DMS153 treated with DMSO at 0.1 percent for 48 hours (cell line): ENCODE measurements around the gene TCFL5.
A peak's percentile ranks its signal among the peaks of the same experiment; 100 is the strongest.

Source experiments
- DNase-seq: peaks from one replicate; lab custom pipeline; 2025; ENCODE audit not compliant: unreplicated experiment; lab: John Stamatoyannopoulos, UW

TCFL5 gene

DNA sequence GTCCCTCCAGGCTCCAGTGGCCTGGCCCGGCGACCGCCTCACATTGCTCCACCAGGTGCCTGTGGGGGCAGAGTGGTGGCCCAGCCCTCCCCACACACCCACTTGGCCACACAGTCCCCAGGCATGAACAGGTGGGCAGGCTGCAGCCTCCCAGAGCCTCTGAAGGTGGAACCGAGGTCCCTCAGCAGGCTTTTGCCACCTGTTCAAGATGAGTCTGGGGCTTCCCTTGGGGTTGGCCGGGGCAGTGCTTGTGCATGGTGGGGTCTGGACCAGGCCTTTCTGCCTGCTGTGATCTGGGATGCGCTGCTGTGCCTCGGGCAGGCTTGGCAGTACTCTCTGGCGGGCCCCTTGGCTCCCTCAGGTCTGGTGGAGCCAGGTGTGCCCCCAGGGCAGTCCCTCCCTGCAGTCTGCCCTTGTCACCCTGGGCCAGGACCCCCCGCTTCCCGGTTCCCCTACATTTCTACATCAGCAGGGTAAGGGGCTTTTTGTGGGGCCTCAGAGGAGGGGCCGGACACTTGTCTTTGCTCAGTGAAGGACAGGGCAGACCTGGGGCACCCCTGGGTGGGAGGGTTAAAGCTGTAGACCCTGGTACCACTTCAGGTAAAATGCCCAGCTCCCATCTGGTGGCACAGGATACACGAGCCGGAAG, 47.4 kb downstream of the TCFL5 start:
- no peak for DNase-seq

DNA sequence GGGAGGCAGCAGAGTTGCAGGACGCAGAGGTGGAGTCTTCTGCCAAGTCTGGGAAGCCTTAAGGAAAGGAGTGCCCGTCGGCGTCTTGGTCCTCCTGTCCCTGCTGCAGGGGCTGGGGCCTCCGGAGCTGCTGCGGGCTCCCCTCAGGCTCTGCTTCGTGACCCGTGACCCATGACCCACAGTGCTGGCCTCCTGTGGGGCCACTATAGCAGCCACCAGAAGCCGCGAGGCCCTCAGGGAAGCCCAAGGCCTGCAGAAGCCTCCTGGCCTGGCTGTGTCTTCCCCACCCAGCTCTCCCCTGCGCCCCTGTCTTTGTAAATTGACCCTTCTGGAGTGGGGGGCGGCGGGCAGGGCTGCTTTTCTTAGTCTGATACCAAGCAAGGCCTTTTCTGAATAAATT, 48.0 kb downstream of the TCFL5 start:
- no peak for DNase-seq

DNA sequence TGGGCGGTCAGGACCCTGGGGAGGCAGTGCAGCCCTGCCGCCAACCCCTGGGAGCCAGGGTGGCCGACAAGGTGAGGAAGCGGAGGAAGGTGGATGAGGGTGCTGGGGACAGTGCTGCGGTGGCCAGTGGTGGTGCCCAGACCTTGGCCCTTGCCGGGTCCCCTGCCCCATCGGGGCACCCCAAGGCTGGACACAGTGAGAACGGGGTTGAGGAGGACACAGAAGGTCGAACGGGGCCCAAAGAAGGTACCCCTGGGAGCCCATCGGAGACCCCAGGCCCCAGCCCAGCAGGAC, 48.8 kb downstream of the TCFL5 start:
- DNase-seq = no peak

DNA sequence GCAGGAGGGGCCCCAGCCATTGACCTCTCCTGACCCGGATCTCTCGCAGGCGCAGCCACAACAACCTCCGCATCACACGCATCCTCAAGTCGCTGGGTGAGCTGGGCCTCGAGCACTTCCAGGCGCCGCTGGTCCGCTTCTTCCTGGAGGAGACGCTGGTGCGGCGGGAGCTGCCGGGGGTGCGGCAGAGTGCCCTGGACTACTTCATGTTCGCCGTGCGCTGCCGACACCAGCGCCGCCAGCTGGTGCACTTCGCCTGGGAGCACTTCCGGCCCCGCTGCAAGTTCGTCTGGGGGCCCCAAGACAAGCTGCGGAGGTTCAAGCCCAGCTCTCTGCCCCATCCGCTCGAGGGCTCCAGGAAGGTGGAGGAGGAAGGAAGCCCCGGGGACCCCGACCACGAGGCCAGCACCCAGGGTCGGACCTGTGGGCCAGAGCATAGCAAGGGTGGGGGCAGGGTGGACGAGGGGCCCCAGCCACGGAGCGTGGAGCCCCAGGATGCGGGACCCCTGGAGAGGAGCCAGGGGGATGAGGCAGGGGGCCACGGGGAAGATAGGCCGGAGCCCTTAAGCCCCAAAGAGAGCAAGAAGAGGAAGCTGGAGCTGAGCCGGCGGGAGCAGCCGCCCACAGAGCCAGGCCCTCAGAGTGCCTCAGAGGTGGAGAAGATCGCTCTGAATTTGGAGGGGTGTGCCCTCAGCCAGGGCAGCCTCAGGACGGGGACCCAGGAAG, 49.3 kb downstream of the TCFL5 start:
- no peak for DNase-seq

DNA sequence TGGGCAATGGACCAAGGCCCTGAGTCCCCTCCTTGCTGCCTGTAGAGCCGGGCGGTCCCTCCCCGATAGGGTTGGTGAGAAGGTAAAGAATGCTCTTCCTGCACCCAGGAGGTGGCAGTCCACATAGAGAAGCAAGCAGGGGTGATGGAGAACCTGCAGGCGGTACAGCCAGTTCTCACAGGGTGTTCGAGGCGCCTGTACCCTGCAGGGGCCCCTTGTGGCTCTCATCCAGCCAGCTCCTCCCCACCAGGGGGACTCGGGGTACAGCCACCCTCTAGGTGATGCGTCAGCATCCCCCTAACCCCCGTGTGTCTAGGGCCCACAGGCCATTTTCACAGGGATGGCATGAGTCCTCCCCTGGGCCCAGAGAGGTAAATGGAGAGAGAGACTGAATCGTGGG, 49.9 kb downstream of the TCFL5 start:
- DNase-seq = no peak

DNA sequence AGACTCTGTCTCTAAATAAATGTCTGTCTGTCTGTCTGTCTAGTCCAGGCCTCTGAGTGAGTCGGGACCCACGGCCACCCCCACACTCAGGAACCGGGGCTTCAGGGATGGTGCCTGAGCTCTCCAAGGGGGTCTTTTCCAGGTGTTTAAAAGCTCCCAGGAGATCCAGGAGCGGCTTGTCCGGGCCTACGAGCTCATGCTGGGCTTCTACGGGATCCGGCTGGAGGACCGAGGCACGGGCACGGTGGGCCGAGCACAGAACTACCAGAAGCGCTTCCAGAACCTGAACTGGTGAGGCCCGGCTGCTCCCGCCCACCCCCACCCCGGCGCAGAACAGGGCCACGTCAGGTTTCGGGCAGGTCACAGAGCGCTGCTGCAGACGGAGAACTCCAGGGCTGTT, 50.3 kb downstream of the TCFL5 start:
- DNase-seq = no peak

DNA sequence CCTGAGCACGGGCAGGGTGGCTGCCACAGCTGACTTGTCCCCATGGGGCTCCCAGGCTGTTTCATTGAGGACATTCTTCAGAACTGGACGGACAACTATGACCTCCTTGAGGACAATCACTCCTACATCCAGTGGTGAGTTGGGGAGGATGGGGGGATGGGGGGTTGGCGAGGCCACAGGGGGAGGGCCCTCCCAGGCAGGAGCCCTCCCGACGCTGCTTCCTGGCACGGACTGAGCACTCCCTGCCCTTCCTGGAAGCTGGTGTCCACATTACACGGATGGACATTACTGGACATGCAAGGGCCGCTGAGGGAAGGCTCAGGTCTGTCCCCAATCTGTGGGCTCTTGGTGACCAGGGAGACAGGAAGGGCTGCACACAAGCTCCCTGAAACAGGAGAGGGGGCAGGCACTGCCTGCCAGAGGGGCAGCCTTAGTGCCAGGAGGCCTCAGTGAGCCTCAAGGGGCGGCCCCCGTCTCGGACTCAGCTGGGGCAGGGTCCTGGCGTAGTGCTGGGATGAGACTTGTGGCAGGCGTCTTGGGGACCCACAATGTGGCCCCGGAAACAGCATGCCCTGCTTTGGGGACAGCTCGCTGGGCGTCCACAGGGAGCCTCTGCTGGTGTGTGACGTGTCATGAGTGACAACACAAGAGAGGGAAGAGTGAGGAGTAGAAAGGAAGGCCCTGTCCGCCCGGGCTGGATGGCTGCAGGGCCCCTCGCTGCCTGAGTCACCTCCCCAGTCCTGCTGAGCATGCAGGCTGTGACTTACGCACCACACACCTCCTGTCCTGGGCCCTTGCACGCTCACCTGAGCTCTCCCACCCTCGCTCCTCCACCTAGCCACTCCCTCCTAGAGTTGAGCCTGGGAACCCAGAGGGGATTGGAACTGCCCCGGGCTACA, 51.8 kb downstream of the TCFL5 start:
- DNase-seq = no peak

DNA sequence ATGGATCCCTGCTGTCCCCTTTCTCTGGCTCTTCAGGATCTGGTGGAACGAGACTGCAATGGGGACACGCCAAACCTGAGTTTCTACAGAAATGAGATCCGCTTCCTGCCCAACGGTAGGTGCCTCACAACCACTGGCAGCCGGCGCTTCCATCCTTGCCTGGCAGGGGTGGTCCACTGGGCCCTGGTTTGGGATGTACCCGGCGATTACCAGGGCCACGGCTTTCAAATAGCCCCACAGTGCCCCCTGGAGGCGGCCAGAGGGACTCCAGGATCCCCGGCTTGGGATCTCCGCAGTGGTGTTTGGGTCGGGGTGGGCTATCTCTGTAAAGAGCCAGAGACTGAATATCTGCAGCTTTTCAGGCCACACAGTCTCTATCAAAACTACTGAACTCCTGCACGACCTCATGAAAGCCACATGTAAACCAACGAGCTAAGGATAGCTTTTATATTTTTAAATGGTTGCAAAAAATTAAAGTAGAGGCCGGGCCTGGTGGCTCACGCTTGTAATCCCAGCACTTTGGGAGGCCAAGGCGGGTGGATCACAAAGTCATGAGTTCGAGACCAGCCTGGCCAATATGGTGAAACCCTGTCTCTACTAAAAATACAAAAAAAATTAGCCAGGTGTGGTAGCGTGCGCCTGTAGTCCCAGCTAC, 53.3 kb downstream of the TCFL5 start:
- DNase-seq = peak; percentile 20

DNA sequence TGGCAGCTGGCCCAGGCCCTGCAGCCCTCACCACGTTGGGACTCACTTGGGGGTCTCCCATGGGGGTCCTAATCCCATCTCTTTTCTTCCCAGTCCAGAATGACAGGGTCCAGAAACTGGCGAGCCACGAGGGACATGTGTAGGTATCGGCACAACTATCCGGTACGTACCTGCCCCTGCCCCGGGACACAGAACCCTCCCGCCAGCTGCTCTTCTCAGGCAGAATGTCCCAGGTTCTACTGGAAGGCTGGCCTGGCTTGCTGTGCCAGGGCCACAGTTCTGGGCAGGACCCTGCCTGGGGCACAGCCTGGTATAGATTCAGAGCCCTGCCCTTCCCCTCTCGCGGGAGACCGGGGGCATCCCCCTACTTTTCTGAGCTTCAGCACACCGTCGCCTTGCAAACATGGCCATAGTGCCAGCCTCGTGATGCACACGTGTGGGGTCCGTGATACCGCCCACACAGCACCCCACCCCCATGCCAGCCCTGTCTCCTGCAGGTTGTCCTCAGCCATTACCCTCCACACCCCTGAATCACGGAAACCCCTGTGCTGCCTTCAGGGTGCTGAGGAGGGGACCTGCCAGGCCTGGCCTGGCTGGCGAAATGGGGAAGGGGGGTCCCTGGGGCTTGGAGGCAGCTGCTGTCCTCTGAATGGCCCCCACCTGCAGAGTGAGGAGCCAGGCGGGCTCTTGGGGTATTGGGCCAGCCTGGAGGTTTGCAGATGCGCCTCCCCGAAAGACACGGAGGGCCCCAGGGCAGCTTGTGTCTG, 54.0 kb downstream of the TCFL5 start:
- DNase-seq = no peak

DNA sequence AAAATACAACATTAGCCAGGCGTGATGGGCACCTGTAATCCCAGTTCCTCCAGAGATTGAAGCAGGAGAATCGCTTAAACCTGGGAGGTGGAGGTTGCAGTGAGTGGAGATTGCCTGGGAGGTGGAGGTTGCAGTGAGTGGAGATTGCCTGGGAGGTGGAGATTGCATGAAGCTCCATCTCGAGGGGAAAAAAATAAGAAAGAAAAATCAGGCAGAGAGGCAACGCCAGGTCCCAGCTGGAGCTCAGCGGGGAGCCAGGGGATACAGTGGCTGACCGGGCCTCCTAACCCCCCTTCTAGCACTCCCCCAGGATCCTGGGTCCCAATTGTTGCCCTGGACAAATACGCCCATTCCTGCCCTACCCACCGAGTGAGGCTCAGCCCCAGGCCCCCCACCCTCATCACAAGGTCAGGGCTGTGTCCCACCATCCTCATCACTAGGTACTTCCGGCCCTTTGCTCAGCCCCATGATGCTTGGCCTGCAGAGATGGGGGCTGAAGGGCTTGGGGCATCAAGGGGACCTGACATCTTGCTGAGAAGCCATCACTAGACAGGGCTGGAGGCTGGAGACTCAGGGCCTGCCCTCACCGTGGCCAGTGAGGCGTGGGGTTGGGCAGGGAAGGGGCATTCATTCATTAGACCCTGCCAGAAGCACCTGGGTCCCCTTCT, 55.1 kb downstream of the TCFL5 start:
- DNase-seq = no peak

DNA sequence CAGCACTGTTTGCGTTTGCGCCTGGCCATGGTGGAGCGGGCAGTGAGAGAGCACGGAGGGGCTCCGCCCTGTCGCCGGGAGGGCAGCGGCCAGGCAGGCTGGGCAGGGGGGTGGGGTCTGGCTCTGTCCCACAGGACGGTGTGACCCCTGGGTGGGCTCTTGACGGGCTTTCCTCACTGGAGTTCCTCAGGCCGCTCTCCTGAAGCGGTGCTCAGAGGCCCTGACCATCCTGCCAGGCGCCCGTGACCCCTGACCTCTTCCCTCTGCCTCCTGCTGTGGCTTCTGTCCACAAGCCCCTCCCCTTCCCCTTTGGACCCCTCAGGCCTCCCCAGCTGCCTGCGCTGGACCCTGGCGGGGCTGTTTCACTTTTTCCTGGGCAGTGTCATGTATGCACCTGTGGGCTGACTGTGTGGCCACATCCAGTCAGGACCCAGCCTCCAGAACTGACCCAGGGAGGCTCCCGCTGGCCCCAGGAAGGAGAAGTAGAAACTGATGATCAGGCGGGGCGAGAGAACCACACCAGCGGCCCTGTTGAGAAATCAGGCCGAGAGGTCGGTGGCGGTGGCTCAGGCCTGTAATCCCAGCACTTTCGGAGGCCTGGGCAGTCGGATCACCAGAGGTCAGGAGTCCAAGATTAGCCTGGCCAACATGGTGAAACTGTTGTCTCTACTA, 55.8 kb downstream of the TCFL5 start:
- no peak for DNase-seq

DNA sequence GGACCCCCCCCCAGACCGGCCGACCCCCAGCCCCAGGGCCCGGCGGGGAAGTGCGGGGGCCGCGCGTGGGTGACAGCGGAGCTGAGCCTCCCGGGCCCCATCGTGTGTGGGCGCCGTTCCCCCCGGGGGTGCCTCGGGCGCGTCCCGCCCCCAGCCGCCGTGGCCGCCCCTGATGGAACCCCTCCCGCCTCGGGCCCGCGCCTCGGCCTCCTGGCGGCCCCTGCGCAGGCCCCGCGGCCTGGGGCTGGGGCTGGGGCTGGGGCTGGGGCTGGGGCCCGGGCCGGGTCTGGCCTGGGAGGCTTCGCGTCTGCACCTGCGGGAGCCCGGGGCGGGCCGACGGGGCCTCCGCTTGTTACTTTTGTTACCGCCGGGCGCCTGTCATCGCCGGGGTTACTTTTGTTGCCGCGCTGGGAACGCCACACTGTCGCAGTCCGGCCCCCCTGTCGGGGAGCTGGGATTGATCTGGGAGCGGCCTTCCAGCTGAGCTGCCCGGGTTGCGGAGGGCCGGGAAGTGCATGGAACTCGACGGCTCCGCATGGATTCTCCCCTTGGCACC, 56.4 kb downstream of the TCFL5 start:
- no peak for DNase-seq

DNA sequence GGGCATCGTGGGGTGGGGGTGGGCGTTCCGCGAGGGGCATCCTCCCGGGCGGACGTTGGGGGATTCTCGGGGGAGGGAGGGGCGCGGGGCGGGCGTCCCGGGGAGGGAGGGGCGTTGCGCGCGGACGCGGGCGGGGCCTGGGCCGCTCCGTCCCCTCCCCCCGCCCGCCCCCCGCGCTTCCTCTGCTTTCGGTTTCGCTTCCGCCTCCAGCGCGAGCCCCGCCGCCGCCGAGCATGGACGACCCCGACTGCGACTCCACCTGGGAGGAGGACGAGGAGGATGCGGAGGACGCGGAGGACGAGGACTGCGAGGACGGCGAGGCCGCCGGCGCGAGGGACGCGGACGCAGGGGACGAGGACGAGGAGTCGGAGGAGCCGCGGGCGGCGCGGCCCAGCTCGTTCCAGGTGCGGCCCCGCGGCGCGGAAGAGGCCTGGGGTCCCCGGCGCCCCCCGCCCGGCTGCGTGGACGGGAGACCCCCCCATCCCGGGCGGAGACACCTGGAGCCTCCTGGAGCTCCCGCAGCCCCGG, 56.9 kb downstream of the TCFL5 start, which contains the start of gene OGFR:
OGFR (plus strand) TSS at position 209 of the 528 bp plus-strand sequence; CDS start at position 234, 25 bp downstream.
- peak; percentile 11 for DNase-seq

DNA sequence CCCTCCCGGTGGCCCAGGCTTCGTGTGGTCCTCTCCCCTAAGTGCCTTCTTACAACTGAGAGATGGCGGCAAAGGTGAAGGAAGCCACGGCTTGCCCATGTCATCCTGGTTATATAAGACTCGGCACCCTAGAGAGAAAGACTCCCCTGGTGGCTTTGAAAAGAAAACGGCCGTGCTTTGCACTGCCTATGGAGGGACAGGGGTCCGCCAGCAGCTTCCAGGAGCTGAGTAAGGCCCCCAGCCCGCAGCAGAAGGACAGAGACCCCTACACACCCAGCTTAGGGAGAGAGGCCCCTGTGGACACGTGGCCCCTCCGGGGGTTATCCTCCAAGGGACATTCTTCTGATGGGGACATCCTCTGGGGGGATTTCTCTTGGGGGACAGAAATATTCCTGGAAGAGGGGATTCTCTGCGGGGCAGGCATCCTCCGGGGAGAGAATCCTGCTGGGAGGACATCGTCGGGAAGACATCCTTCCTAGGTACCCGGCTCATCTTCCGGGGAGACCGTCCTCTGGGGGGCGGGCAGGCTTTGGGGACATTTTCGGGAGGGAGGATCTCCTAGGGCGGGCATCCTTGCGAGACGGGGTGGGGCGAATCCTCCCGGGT, 57.5 kb downstream of the TCFL5 start:
- no peak for DNase-seq

DNA sequence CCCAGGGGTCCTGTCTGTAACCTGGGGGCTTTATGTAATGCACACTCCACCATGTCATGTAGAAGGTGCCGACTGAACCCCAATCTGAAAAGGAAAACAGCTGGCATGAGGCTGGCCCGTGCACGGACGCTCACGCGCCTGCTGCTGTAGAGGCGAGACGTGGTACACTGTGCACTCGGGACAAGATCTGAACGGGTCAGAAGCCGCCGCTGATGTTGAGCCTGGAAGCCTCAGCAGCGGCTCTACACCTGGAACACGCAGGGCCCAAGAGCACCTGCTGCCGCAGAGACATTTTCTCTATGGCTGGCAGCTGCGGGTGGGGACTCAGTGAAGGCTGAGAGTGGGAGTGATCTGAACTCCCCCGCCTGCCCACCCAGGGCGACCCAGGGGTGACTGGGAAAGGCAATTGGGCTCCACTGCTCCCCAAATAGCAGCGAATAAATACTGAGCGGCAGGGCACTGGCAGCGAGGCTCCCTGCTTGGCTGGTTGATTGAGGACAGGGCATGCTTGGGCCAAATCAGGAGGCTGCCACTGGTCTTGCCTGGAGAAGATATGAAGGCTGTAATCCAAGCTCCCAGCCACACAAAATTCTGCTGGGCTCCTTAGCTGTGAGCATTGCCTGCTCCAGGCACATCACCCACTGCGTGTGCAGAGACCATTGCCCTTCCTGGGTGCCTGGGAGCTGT, 59.5 kb downstream of the TCFL5 start:
- DNase-seq = no peak

DNA sequence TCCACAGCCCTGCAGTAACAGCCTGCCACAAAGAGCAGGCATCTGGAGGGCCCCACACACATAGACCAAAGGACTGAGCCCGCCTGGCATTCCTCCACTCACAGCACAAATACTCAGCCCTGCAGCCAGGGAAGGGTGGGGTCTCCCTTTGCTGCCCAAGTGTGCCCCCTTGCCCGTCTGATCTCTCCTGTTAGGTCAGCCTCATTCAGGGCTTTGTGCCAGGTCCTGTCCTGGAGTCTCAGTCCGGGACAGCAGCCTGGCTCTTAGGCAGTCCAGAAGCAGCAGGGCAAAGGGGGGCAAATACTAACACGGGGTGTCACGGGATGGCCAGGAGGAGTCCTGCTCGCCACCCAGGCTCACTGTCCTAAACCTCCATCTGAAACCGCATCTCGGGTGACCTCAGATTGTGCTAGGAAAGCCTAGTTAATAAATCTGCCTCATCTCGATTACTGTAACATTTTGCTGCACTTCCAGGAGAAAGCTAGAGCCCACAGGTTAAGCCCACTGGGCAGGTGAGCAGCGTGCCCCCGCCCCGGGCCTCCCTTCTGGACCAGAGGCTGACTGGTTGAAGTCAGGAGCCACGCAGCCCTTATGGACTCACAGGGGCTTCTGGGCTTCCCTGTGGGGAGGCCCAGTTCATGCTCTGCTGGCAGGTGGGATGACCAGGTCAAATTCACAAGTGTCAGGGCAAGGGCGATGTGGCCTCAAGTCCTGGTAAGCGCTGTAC, 60.2 kb downstream of the TCFL5 start:
- no peak for DNase-seq
